ENCODE measurements around the gene TMBIM6. TPM values are rescaled to one million over a fixed set of nuclear protein-coding genes. Genes with fewer than 3 reads are reported as not detected.
"Not testable (repeated sequence)": the region's sequence is repeated elsewhere in the genome, so short reads cannot be mapped to it uniquely, and the experiment has no call there.

The TMBIM6 gene
- polyA plus RNA-seq, 3 donors: 315 to 1,453 (median 1,396) TPM

- H3K9me3 ChIP-seq (replicated peaks in 1 of 2; ENCODE audit: control insufficient read depth in 1 of 2, insufficient read depth in 1 of 2, low read length in 2 of 2): no peaks in the 10 kb centered on the region
- H3K27ac ChIP-seq (ENCODE audit: low read depth in 1 of 2, low read length in 2 of 2): no peak overlapping the region
- H3K36me3 ChIP-seq (replicated peaks in 1 of 2; ENCODE audit: control insufficient read depth in 1 of 2, insufficient read depth in 2 of 2, low read length in 2 of 2): no peaks in the 10 kb centered on the region
- no peaks in the 10 kb centered on the region for H3K36me3 Mint-ChIP-seq
- H3K27me3 ChIP-seq (ENCODE audit: control insufficient read depth in 2 of 2, insufficient read depth in 2 of 2, low read length in 2 of 2): no peaks in the 10 kb centered on the region
- H3K4me1 Mint-ChIP-seq: peaks cover 28% of the 10 kb centered on the region
- H3K4me2 ChIP-seq (replicated peaks; ENCODE audit: extremely low read depth, low read length, poor library complexity, severe bottlenecking): no peak overlapping the region
- H3K79me2 ChIP-seq (ENCODE audit: insufficient read depth, low read length): no peaks in the 10 kb centered on the region
- H3K4me3 ChIP-seq (replicated peaks in 1 of 3; ENCODE audit: low read depth in 2 of 3, low read length in 3 of 3): no peak overlapping the region
- peak in 1 of 3 donors; percentile 57 for DNase-seq
- peaks cover 8 to 10% (median 8%) of the 10 kb centered on the region in 3 donors for H3K27me3 Mint-ChIP-seq (ENCODE audit: low read depth in 3 of 3)
- H3K4me3 Mint-ChIP-seq: no peak overlapping the region
- no peak overlapping the region for H3K9ac ChIP-seq (ENCODE audit: insufficient read depth, low read length, poor library complexity, severe bottlenecking)
- peaks cover 5 to 13% (median 9%) of the 10 kb centered on the region in 7 donors for H3K9me3 Mint-ChIP-seq
- WGBS (ENCODE audit: insufficient coverage): no CpG with 5 or more reads among the region's 2 CpGs
- intact Hi-C loops (cut with micrococcal nuclease): loop anchor here (2.0 to 5.0 kb wide), 2 partner anchors 58 to 59 kb away; no protein-coding TSS in a partner anchor
- TF ChIP-seq CTCF (IDR thresholded peaks at IDR 0.05): no peak
- H3K4me1 ChIP-seq (ENCODE audit: control insufficient read depth in 1 of 2, insufficient read depth in 2 of 2, low read length in 2 of 2): peaks cover 8 to 17% of the 10 kb centered on the region in 2 donors
- H2AFZ ChIP-seq (ENCODE audit: insufficient read depth, low read depth, low read length, poor library complexity, severe bottlenecking): no peak overlapping the region
- no peak overlapping the region for H3K27ac Mint-ChIP-seq
- H4K20me1 ChIP-seq (ENCODE audit: insufficient read depth, low read length): no peaks in the 10 kb centered on the region
Measured at GRCh38 chr12:49779581-49779980, 38.2 kb downstream of the TMBIM6 start.

DNA sequence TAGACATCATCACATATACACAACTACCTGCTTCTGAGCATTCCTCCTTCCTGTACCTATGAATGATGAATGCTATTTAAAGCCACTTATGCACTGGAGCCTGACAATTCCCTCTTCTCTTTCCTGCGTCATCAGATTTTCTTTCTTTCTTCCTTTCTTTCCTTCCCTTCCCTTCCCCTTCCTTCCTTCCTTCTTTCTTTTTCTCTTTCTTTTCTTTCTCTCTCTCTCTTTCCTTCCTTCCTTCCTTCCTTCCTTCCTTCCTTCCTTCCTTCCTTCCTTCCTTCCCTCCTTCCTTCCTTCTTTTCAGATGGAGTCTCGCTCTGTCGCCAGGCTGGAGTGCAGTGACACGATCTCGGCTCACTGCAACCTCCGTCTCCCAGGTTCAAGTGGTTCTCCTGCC lies 39.6 kb downstream of the TMBIM6 start:
- H3K79me2 ChIP-seq (ENCODE audit: insufficient read depth, low read length): not testable (repeated sequence)
- WGBS (ENCODE audit: insufficient coverage): 71% methylated on average over 1 of the region's 6 CpGs

More for the DNA sequence above, 39.6 kb downstream of the TMBIM6 start:
- H3K36me3 ChIP-seq (replicated peaks in 1 of 2; ENCODE audit: control insufficient read depth in 1 of 2, insufficient read depth in 2 of 2, low read length in 2 of 2); H3K27me3 ChIP-seq (ENCODE audit: control insufficient read depth in 2 of 2, insufficient read depth in 2 of 2, low read length in 2 of 2); H3K27me3 Mint-ChIP-seq (ENCODE audit: low read depth in 3 of 3); intact Hi-C loops (cut with micrococcal nuclease); H3K9me3 ChIP-seq (replicated peaks in 1 of 2; ENCODE audit: control insufficient read depth in 1 of 2, insufficient read depth in 1 of 2, low read length in 2 of 2); DNase-seq; H3K4me2 ChIP-seq (replicated peaks; ENCODE audit: extremely low read depth, low read length, poor library complexity, severe bottlenecking); H3K9ac ChIP-seq (ENCODE audit: insufficient read depth, low read length, poor library complexity, severe bottlenecking); H3K36me3 Mint-ChIP-seq; H2AFZ ChIP-seq (ENCODE audit: insufficient read depth, low read depth, low read length, poor library complexity, severe bottlenecking); H4K20me1 ChIP-seq (ENCODE audit: insufficient read depth, low read length); H3K27ac ChIP-seq (ENCODE audit: low read depth in 1 of 2, low read length in 2 of 2); H3K4me3 ChIP-seq (replicated peaks in 1 of 3; ENCODE audit: low read depth in 2 of 3, low read length in 3 of 3); H3K27ac Mint-ChIP-seq: not testable (repeated sequence)
- Mint-ChIP-seq H3K4me3 (peak overlapping the region in 1 of 2 donors; percentile 31), H3K9me3 (peaks cover 5 to 13% (median 9%) of the 10 kb centered on the region in 7 donors), H3K4me1 (peaks cover 33% of the 10 kb centered on the region)
- peaks cover 13 to 21% of the 10 kb centered on the region in 2 donors for H3K4me1 ChIP-seq (ENCODE audit: control insufficient read depth in 1 of 2, insufficient read depth in 2 of 2, low read length in 2 of 2)

Measured in CD14-positive monocyte (primary cell).